Right lobe of liver (tissue), 6 donors: ENCODE measurements around the gene HS1BP3. TPM values are rescaled to one million over a fixed set of nuclear protein-coding genes. Genes with fewer than 3 reads are reported as not detected.

Experiments used
- ATAC-seq, 4 donors: fragments of 200-7000 bp; cut with Tn5 transposase; one replicate each; pipeline ENCODE4 v1.9.1; 2020; ENCODE audit warnings: mild to moderate bottlenecking in 4 of 4, moderate library complexity in 4 of 4
- DNase-seq, 3 donors: peaks; one replicate each; pipeline ENCODE4 v3.0.0-alpha.2; 2020
- H3K27ac ChIP-seq, 3 donors: fragments of 200-600 bp; one replicate each; pipeline ENCODE4 v1.8.0; 2022
- H3K27me3 ChIP-seq, 2 donors: fragments of 200-600 bp; one replicate each; pipeline ENCODE4 v1.8.0; 2022
- H3K36me3 ChIP-seq, 4 donors: fragments of 200-600 bp; sonication (generic) in 1 of 4; one replicate each; pipeline versions ENCODE4 v1.5.1 to v1.8.0; 2017 to 2022; ENCODE audit warnings: control low read depth in 1 of 4
- H3K4me1 ChIP-seq, 4 donors: fragments of 200-600 bp; sonication (generic) in 1 of 4; one replicate each; pipeline versions ENCODE4 v1.5.1 to v1.8.0; 2017 to 2022; ENCODE audit warnings: control low read depth in 1 of 4
- H3K4me3 ChIP-seq, 3 donors: fragments of 200-600 bp; one replicate each; pipeline ENCODE4 v1.8.0; 2022
- H3K9me3 ChIP-seq, 4 donors: fragments of 200-600 bp; sonication (generic) in 1 of 4; one replicate each; pipeline versions ENCODE4 v1.5.1 to v1.8.0; 2017 to 2022; ENCODE audit warnings: control low read depth in 1 of 4
- POLR2A ChIP-seq: fragments of 450-650 bp; IDR thresholded peaks from one replicate; pipeline ENCODE4 v1.6.1; 2017; ENCODE audit warnings: antibody characterized with exemption, mild to moderate bottlenecking
- WGBS: methylation state at CpG from one replicate; pipeline ENCODE4 v1.1.6; 2018; ENCODE audit warnings: low coverage, low lambda C conversion rate; ENCODE audit not compliant: insufficient coverage; ENCODE audit errors: missing lambda C conversion rate; 5-methylcytosine and 5-hydroxymethylcytosine counted together
- intact Hi-C, 2 donors: fragments of 100-400 bp; cut with DNase I; formaldehyde crosslinking; loops; one replicate each; pipeline versions ENCODE4 v1.11.2 to v1.14.1; 2022
- total RNA-seq, 6 experiments: library from RNA; depleted of rRNA in 2 of 6; stranded (reverse); fragments of >200 nt in 2 of 6; fragmentation: NEBNext Ultra II Directional in 3 of 6; extraction: Animal tissue kit (Norgen Biotek cat#: 25700) in 3 of 6; gene quantifications; one replicate each; pipeline versions ENCODE4 v1.1.0 to v1.2.4, GENCODE V29; 2016 to 2023
- TF ChIP-seq, protein P1 (sequence below), 4 donors: fragments of 200-600 bp in 3 of 4; fragments of 450-650 bp in 1 of 4; IDR thresholded peaks; one replicate each; pipeline versions ENCODE4 v1.5.1 to v1.8.0; 2016 to 2022; ENCODE audit warnings: antibody characterized with exemption in 4 of 4, mild to moderate bottlenecking in 2 of 4
- donor health status: DM: no; HTN: yes; CAD: no.
- donor health status: DM: no; HTN: no; CAD: no.
- donor health status: DM: no; HTN: no; CAD: no.
- donor health status: DM: no; HTN: yes; CAD: no.
- donor health status: DM: no; HTN: yes; CAD: no.

HS1BP3 gene
- total RNA-seq, 6 experiments from 2014 or later: 17.5 to 34.7 (median 20.2) TPM

DNA sequence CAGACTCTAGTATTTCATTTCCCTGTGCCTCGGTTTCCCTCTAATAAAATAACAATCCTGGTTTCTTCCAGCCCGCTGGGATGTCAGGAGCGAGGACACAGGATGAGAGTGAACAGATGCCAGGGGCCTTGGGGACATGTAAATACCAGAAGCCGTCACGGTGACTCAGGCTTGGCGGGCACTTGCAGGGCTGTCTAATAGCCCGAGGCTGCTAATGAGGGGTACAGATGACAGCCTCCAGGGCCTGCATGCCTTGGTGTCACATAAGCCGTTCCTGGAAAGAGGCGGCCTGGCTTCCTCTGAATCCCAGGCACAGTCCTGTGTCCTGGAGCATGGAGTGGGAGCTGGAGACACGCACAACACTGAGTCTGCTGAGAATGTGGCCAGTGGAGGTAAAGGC is 28.2 kb downstream of the HS1BP3 start:
- no peak for TF ChIP-seq POLR2A
- TF ChIP-seq, protein P1, sequence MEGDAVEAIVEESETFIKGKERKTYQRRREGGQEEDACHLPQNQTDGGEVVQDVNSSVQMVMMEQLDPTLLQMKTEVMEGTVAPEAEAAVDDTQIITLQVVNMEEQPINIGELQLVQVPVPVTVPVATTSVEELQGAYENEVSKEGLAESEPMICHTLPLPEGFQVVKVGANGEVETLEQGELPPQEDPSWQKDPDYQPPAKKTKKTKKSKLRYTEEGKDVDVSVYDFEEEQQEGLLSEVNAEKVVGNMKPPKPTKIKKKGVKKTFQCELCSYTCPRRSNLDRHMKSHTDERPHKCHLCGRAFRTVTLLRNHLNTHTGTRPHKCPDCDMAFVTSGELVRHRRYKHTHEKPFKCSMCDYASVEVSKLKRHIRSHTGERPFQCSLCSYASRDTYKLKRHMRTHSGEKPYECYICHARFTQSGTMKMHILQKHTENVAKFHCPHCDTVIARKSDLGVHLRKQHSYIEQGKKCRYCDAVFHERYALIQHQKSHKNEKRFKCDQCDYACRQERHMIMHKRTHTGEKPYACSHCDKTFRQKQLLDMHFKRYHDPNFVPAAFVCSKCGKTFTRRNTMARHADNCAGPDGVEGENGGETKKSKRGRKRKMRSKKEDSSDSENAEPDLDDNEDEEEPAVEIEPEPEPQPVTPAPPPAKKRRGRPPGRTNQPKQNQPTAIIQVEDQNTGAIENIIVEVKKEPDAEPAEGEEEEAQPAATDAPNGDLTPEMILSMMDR (IDR thresholded peaks at IDR 0.05): no peak
- Histone ChIP-seq H3K4me1 (peaks cover 0 to 16% (median 9%) of the 10 kb centered on the region in 4 donors), H3K27me3 (no peaks in the 10 kb centered on the region), H3K27ac (no peak overlapping the region), H3K9me3 (no peaks in the 10 kb centered on the region), H3K4me3 (no peak overlapping the region), H3K36me3 (peaks cover 0 to 32% (median 3%) of the 10 kb centered on the region in 4 donors)
- intact Hi-C loops: no loop called here
- DNase-seq (peak; percentile 11 to 42 (median 28)), ATAC-seq (no peak)
- 81% methylated on average over 8 of the region's 10 CpGs for WGBS

DNA sequence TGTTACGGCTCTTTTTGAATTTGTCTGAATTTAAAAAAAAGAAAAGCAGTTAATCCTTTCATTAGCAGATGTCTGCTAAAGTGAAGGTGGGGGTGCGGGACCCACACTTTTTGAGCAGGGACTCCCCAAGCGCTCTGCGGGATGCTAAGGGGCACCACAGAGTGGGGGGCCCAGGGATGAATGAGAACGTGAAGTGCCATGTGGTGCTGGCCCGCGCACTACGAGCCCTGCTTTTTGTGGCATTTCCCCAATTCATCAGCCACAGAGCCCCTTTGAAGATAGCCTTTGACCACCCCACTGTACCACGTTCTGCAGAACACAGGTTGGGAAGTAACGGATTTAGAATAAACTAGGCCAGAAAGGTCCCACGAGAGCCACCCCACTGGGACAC is 28.6 kb downstream of the HS1BP3 start:
- WGBS: 93% methylated on average over 5 of the region's 11 CpGs

DNA sequence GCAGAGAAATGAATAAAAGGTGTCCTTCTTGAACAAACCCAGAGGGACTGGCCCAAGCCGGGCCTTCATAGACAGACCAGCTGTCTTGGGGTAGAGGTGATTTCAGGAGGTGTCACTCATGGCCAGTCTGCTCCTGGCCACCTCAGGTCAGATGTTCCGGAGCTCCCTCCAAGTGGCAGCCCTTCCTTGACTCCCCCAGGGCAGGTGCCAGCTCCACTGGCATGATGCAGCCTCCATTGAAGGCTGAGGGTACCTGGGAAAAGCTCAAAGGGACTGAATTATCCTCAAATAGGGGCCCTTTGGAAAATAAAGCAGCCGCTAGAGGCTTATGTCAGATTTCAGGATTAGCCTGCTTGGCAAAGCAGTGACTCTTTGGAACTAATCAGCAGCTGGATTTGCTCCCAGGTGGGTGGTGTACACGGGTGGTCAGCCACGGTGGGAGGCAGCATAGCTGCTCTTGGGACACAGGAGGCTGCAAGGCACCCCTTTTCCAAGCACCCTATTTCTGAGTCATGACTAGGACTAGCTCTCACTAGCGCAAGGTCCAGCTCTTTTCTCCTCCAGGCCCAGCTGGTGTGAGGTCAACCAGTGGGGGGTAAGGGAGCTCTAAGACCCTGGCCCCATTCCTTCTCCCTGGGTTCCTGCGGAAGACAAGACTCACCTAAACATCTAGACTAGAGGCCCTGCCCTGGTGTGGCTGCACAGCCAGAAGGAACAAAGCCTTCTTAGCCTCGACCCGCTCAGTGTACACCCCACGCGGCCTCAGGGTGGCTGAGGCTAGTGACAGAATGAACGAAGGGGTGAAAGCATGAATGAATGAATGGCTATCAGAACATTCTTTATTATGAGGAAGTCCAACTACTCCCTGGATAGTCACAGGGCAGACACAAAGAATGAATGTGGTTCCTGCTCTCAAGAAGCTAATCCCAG is 29.3 kb downstream of the HS1BP3 start:
- Histone ChIP-seq H3K4me3 (no peak overlapping the region), H3K27me3 (no peaks in the 10 kb centered on the region), H3K4me1 (peaks cover 0 to 27% (median 17%) of the 10 kb centered on the region in 4 donors), H3K36me3 (peaks cover 0 to 32% (median 3%) of the 10 kb centered on the region in 4 donors), H3K9me3 (no peaks in the 10 kb centered on the region), H3K27ac (no peak overlapping the region)
- 80% methylated on average over 10 of the region's 12 CpGs for WGBS
- intact Hi-C loops: no loop called here
- DNase-seq: peak; percentile 11 to 38 (median 31)
- ATAC-seq: no peak
- TF ChIP-seq, protein P1 (IDR thresholded peaks at IDR 0.05): no peak
- TF ChIP-seq POLR2A: no peak

More for the DNA sequence above, 28.6 kb downstream of the HS1BP3 start:
- no peak for TF ChIP-seq POLR2A
- TF ChIP-seq, protein P1 (IDR thresholded peaks at IDR 0.05): no peak
- ATAC-seq (no peak), DNase-seq (peak in 2 of 3 donors; percentile 7 to 21)
- intact Hi-C loops: no loop called here
- Histone ChIP-seq H3K27me3 (no peaks in the 10 kb centered on the region), H3K4me3 (no peak overlapping the region), H3K9me3 (no peaks in the 10 kb centered on the region), H3K36me3 (peaks cover 0 to 32% (median 3%) of the 10 kb centered on the region in 4 donors), H3K4me1 (peaks cover 0 to 20% (median 13%) of the 10 kb centered on the region in 4 donors), H3K27ac (no peak overlapping the region)

DNA sequence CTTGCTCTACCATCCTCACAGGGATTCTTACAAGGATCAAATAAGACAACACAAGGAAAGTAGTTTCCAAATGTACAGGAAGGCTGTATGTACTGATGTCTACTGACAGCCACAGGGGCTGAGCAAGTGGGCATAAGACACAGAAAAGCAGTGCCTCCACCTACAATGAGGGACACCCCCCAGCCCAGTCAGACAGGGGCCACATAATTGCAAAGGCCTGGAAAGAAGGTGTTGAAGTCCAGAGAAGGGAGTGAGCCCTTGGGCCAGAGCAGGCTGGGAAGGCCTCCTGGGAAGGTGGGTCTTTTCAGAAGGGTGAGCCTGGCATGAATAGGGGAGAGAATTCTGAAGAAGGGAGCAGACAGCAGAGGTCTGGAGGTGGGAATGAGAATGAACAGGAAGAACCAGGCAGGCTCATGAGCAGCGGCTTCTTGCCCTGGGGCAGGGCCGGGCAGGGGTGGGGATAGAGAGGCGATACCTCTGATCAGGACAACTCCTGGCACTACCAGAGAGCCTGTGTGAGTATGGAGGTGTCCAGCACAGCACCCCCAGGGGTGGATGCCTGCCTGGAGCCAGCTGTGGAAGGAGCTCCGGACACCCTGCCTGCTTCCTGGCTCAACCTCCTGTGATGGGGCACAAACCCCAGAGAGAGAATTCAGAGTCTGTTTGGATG is 30.1 kb downstream of the HS1BP3 start:
- no peak for ATAC-seq
- no peak for TF ChIP-seq POLR2A
- TF ChIP-seq, protein P1 (IDR thresholded peaks at IDR 0.05): no peak
- no peaks in the 10 kb centered on the region for H3K27me3 ChIP-seq
- intact Hi-C loops: no loop called here
- 88% methylated on average over 1 of the region's 4 CpGs for WGBS
- peaks cover 0 to 32% (median 3%) of the 10 kb centered on the region in 4 donors for H3K36me3 ChIP-seq
- no peaks in the 10 kb centered on the region for H3K9me3 ChIP-seq
- peak overlapping the region in 1 of 3 donors; percentile 4 for H3K27ac ChIP-seq
- no peak overlapping the region for H3K4me3 ChIP-seq
- peak; percentile 10 to 42 (median 41) for DNase-seq
- peaks cover 0 to 31% (median 20%) of the 10 kb centered on the region in 4 donors for H3K4me1 ChIP-seq
